ENCODE results near the gene HS3ST5. TPM values are rescaled to one million over a fixed set of nuclear protein-coding genes. Genes with fewer than 3 reads are reported as not detected.

HS3ST5 gene
- total RNA-seq, 6 experiments from 2014 or later = not detected

- intact Hi-C loops (cut with DNase I) = no loop called here
- no peaks in the 10 kb centered on the region for H3K27me3 ChIP-seq
- WGBS (ENCODE audit: insufficient coverage, low coverage, low lambda C conversion rate, missing lambda C conversion rate) = 86% methylated on average over 3 of the region's 3 CpGs
- TF ChIP-seq CTCF (IDR thresholded peaks at IDR 0.05) (no peak), POLR2A (IDR thresholded peaks at IDR 0.05) (no peak)
- ATAC-seq = no peak
- H3K36me3 ChIP-seq = no peaks in the 10 kb centered on the region
- no peaks in the 10 kb centered on the region for H3K9me3 ChIP-seq
- H3K4me3 ChIP-seq = no peak overlapping the region
- H3K27ac ChIP-seq = no peak overlapping the region
- DNase-seq = no peak
- peaks cover 0 to 3% (median 0%) of the 10 kb centered on the region in 4 donors for H3K4me1 ChIP-seq
These were observed 74.9 kb downstream of the HS3ST5 start for GRCh38 chr6:114267897-114268296.

- no peak overlapping the region for H3K27ac ChIP-seq
- ATAC-seq (no peak), DNase-seq (no peak)
- no peak for TF ChIP-seq POLR2A (IDR thresholded peaks at IDR 0.05)
- no peak for TF ChIP-seq CTCF (IDR thresholded peaks at IDR 0.05)
- no peaks in the 10 kb centered on the region for H3K4me1 ChIP-seq
- no peaks in the 10 kb centered on the region for H3K27me3 ChIP-seq
- WGBS (ENCODE audit: insufficient coverage, low coverage, low lambda C conversion rate, missing lambda C conversion rate) = 75% methylated on average over 3 of the region's 3 CpGs
- H3K36me3 ChIP-seq = no peaks in the 10 kb centered on the region
- no peaks in the 10 kb centered on the region for H3K9me3 ChIP-seq
- intact Hi-C loops (cut with DNase I) = no loop called here
- H3K4me3 ChIP-seq = no peak overlapping the region
These were observed 82.0 kb downstream of the HS3ST5 start for GRCh38 chr6:114260810-114261209.

- no peaks in the 10 kb centered on the region for H3K9me3 ChIP-seq
- DNase-seq = no peak
- H3K27me3 ChIP-seq = no peaks in the 10 kb centered on the region
- no peak overlapping the region for H3K27ac ChIP-seq
- H3K4me1 ChIP-seq = no peaks in the 10 kb centered on the region
- H3K36me3 ChIP-seq = no peaks in the 10 kb centered on the region
- TF ChIP-seq CTCF (IDR thresholded peaks at IDR 0.05) (no peak), POLR2A (IDR thresholded peaks at IDR 0.05) (no peak)
- WGBS (ENCODE audit: insufficient coverage, low coverage, low lambda C conversion rate, missing lambda C conversion rate) = 18% methylated on average over 1 of the region's 2 CpGs
- H3K4me3 ChIP-seq = no peak overlapping the region
- intact Hi-C loops (cut with DNase I) = no loop called here
- ATAC-seq = no peak
These were observed 84.4 kb downstream of the HS3ST5 start for GRCh38 chr6:114258376-114258775.

- no peaks in the 10 kb centered on the region for H3K9me3 ChIP-seq
- no peaks in the 10 kb centered on the region for H3K27me3 ChIP-seq
- TF ChIP-seq CTCF (IDR thresholded peaks at IDR 0.05) (no peak), POLR2A (IDR thresholded peaks at IDR 0.05) (no peak)
- ATAC-seq (no peak), DNase-seq (no peak)
- H3K36me3 ChIP-seq = no peaks in the 10 kb centered on the region
- no peak overlapping the region for H3K4me3 ChIP-seq
- no peaks in the 10 kb centered on the region for H3K4me1 ChIP-seq
- WGBS (ENCODE audit: insufficient coverage, low coverage, low lambda C conversion rate, missing lambda C conversion rate) = 56% methylated on average over 3 of the region's 3 CpGs
- H3K27ac ChIP-seq = no peak overlapping the region
- intact Hi-C loops (cut with DNase I) = no loop called here
These were observed 89.4 kb downstream of the HS3ST5 start for GRCh38 chr6:114253431-114253830.

- Histone ChIP-seq H3K27me3 (no peaks in the 10 kb centered on the region), H3K4me3 (no peak overlapping the region), H3K27ac (no peak overlapping the region), H3K4me1 (no peaks in the 10 kb centered on the region), H3K9me3 (no peaks in the 10 kb centered on the region), H3K36me3 (no peaks in the 10 kb centered on the region)
- DNase-seq = no peak
- no peak for ATAC-seq
- no peak for TF ChIP-seq CTCF (IDR thresholded peaks at IDR 0.05)
- no peak for TF ChIP-seq POLR2A (IDR thresholded peaks at IDR 0.05)
- 50% methylated on average over 1 of the region's 1 CpG for whole genome bisulfite sequencing (ENCODE audit: insufficient coverage, low coverage, low lambda C conversion rate, missing lambda C conversion rate)
- intact Hi-C loops (cut with DNase I) = no loop called here
These were observed 93.3 kb downstream of the HS3ST5 start for GRCh38 chr6:114249522-114249921.
